Measurements from ENCODE around the gene STUB1. TPM values are rescaled to one million over a fixed set of nuclear protein-coding genes. Genes with fewer than 3 reads are reported as not detected.

The STUB1 gene
- total and polyA plus RNA-seq, 4 donors = 32.4 to 74.4 (median 50.2) TPM

- H3K4me3 ChIP-seq (ENCODE audit: low read depth in 1 of 3, low read length in 3 of 3) = no peak overlapping the region
- H3K36me3 ChIP-seq (ENCODE audit: control insufficient read depth in 4 of 4, insufficient read depth in 3 of 4, low read depth in 1 of 4, low read length in 3 of 4) = peaks cover 0 to 10% (median under 1%) of the 10 kb centered on the region in 4 donors
- peaks cover 0 to 4% (median 1%) of the 10 kb centered on the region in 4 donors for H3K27me3 ChIP-seq (ENCODE audit: control insufficient read depth in 4 of 4, insufficient read depth in 4 of 4, low read length in 3 of 4)
- WGBS = 98% methylated on average over 19 of the region's 19 CpGs
- H3K9me3 ChIP-seq (ENCODE audit: control insufficient read depth in 4 of 4, low read length in 3 of 4) = no peaks in the 10 kb centered on the region
- no peak overlapping the region for H3K9ac ChIP-seq (ENCODE audit: low read depth in 1 of 2, low read length in 2 of 2)
- no peak for DNase-seq (ENCODE audit: low spot score)
- peaks cover 25 to 44% (median 35%) of the 10 kb centered on the region in 4 donors for H3K4me1 ChIP-seq (ENCODE audit: control insufficient read depth in 4 of 4, insufficient read depth in 4 of 4, low read length in 3 of 4)
- H3K27ac ChIP-seq (ENCODE audit: low read depth in 1 of 2, low read length in 2 of 2) = no peak overlapping the region
- no peak for TF ChIP-seq MAX (IDR thresholded peaks at IDR 0.05)
- TF ChIP-seq HNF4G (IDR thresholded peaks at IDR 0.05) = no peak
- TF ChIP-seq CTCF (IDR thresholded peaks at IDR 0.05; ENCODE audit: low read depth, low read length, missing input control) = no peak
- TF ChIP-seq HNF4A (conservative IDR thresholded peaks at IDR 0.05) = no peak
- no peak for TF ChIP-seq RAD21 (IDR thresholded peaks at IDR 0.05)
- TF ChIP-seq ZBTB33 (IDR thresholded peaks at IDR 0.05) = no peak
- TF ChIP-seq ATF3 (IDR thresholded peaks at IDR 0.05) = no peak
- no peak for TF ChIP-seq FOXA2 (IDR thresholded peaks at IDR 0.05)
- TF ChIP-seq JUND (IDR thresholded peaks at IDR 0.05) = no peak
- no peak for TF ChIP-seq EGR1 (IDR thresholded peaks at IDR 0.05; ENCODE audit: low read depth in 2 of 2)
- TF ChIP-seq GABPA (IDR thresholded peaks at IDR 0.05 in 1 of 2, conservative IDR thresholded peaks at IDR 0.05 in 1 of 2) = no peak
- no peak for TF ChIP-seq YY1 (IDR thresholded peaks at IDR 0.05)
- no peak for TF ChIP-seq REST (IDR thresholded peaks at IDR 0.05)
- TF ChIP-seq NR2F2 (IDR thresholded peaks at IDR 0.05) = no peak
- TF ChIP-seq TAF1 (conservative IDR thresholded peaks at IDR 0.05) = no peak
- TF ChIP-seq FOXA1 (IDR thresholded peaks at IDR 0.05) = no peak
- TF ChIP-seq SP1 (IDR thresholded peaks at IDR 0.05) = no peak
- TF ChIP-seq RXRA (IDR thresholded peaks at IDR 0.05) = no peak
These were observed 7.3 kb downstream of the STUB1 start for GRCh38 chr16:687499-687898.

Measured in liver (tissue), 9 donors.